GM12874 (cell line): ENCODE measurements around the gene NHERF1.

ENCODE experiments used
- TF ChIP-seq, protein P1 (sequence below): IDR thresholded peaks from 2 replicates; pipeline ENCODE4 v1.5.1; 2011; ENCODE audit warnings: low read depth, mild to moderate bottlenecking, control low read depth, low read length, moderate library complexity; ENCODE audit not compliant: insufficient read depth

The NHERF1 gene

GRCh38 chr17:74776044-74776962 is 27.9 kb downstream of the NHERF1 start, which contains the start of gene NAT9:
NAT9 (minus strand) TSS chr17:74776345; CDS start chr17:74775698, 647 bp downstream.
- TF ChIP-seq, protein P1, sequence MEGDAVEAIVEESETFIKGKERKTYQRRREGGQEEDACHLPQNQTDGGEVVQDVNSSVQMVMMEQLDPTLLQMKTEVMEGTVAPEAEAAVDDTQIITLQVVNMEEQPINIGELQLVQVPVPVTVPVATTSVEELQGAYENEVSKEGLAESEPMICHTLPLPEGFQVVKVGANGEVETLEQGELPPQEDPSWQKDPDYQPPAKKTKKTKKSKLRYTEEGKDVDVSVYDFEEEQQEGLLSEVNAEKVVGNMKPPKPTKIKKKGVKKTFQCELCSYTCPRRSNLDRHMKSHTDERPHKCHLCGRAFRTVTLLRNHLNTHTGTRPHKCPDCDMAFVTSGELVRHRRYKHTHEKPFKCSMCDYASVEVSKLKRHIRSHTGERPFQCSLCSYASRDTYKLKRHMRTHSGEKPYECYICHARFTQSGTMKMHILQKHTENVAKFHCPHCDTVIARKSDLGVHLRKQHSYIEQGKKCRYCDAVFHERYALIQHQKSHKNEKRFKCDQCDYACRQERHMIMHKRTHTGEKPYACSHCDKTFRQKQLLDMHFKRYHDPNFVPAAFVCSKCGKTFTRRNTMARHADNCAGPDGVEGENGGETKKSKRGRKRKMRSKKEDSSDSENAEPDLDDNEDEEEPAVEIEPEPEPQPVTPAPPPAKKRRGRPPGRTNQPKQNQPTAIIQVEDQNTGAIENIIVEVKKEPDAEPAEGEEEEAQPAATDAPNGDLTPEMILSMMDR = no peak

DNA sequence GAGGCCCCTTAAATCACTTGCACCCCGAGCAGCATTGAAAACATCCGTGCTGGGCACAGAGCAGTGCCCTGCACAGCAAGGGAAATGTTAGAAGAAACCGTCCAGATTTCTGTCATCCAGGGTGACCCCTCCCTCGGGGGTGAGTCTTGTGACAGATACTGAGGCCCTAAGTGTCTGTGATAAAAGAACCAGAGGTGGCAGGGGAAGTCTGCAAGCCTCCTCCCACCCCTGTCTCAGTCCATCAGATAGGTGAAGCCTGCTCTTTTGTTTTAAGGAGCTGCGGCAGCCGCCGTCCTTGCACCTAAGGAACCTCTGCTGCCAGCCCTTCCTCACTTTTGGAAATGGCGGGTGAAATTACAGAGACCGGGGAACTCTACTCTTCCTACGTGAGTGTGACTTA is 28.6 kb downstream of the NHERF1 start:
- TF ChIP-seq, protein P1 = no peak

DNA sequence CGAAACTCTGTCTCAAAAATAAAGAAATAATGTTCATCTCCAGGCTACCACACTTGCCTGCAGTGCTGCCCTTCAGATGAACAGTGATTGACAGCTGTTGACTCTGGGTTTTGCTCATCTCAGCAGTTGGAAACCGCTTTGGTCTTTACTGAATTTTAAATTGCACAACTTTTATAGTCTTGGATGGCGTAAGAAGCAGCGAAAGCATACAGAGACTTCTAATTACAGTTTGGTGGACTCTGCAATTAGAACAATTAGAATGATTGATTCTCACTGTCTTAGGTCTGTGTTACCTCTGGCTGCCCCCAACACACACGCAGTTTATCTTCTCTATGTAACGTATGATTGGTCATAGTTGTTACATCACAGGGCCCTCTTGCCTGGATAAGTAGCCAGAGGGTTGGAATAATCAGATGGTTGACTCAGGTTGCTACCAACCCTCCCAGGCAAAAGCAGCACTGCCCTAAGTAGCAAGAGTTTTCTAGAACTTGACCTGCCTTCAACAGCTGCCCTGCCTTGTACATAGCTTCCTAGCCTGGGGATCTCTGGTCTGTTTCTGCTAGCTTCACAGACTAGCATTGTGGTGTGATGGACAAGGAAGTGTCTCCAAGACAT is 29.6 kb downstream of the NHERF1 start:
- TF ChIP-seq, protein P1 = no peak

DNA sequence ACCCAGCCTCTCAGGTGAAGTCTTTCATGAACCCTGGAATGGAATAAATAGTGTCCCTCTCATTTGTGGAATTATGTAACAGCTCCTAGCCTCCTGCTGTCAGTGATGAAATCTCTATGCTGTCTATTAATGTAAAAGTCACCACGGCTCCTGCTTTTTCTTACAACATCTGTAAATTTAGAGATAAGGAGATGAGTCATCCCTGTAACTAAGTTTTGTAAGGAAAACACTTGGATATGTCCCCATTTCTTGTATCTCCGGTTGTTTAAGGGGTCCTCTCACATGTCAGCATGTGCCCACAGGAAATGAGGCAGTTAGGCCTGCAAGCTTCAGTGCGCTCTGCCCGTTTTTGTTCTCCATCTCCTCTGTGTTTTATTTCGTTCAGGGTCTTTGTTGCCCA is 30.5 kb downstream of the NHERF1 start:
- TF ChIP-seq, protein P1 = no peak

DNA sequence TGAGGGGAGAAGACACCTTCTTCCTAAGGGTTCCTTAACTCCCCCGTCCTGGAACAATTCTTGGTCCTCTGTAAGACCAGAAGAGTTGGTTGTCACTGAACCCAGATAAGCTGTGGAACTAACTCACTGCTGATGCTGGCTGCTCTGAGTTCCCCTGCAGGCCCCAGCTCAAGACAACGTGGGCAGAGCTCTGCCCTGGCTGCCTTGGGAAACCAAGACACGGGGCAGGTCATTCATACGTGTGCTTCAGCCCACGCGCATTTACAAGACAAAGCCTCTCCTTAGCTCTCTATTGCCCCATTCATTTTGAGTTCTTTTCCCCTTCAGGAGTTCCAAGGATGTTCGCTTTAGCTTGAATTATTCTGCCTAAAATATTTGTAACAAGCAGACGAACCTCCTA is 31.1 kb downstream of the NHERF1 start:
- TF ChIP-seq, protein P1 = no peak

DNA sequence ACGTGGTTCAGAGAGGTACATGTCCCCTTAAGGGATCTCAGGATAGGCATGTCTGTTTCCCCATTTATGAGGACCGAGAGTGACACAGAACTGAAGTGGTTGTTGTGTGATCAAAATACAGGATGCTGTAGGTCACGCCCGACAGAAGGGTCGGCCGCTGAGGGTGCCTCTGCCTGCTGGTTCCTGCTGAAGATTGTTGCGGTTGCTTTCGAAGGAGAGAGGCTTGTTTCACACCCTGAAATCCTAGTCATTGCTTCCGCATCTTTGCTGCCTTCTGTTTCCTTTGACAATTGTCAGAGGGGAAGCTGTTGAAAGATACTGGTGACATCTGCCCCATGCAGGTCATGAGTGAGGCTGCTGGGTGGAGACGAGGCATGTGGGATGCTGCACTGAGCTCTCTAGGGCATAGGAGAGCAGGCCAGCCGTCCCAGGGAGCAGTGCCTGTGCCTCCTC is 31.5 kb downstream of the NHERF1 start:
- TF ChIP-seq, protein P1 = no peak

DNA sequence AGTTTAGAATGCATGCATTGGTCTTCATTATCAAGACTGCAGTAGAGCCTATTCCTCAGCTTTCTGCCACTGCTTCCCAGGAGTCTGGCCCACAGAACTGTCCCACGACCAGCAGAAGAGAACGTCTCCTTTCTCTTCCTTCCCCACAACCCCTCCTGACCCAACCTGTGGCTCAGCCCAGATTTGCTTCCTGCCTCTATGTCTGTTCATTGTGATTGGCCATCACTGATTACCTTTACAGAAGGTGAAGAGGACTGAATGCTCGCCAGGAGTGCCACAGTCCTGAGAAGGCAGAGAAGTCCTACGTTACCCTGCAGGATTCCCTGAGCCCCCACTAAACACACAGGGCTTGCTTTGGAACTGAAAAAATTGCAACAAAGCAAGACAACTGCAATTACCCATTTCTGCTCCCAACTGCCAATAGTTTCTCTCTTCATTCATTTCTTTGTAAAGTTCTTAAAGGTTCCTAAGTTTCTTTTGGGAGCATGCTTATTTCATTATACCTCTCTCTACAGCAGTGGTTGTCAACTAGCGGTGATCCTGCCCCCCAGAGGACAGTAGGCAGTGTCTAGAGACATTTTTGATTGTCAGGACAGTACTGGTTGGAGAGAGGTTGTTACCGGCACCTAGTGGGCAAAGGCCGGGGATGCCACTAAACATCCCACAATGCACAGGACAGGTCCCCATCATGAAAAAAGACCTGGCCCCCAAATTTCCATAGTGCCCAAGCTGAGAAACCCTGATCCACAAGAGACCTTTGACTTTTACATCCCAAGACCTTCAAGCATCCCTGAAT is 32.2 kb downstream of the NHERF1 start:
- TF ChIP-seq, protein P1 = peak; percentile 45; the same call in 1 of the 2 replicates
